K562 (cell line): ENCODE measurements around the gene SERPIND1.

Experiments used
- CTCF ChIP-seq, 3 experiments: IDR thresholded peaks in 2 of 3; conservative IDR thresholded peaks in 1 of 3; 2 replicates each; pipeline ENCODE4 v1.5.1; 2011 to 2012; ENCODE audit warnings: low read length in 3 of 3, mild to moderate bottlenecking in 3 of 3, control low read depth in 2 of 3, improper control_type of control experiment in 1 of 3, inconsistent platforms in 1 of 3, low read depth in 1 of 3, mixed read lengths in 1 of 3, moderate library complexity in 1 of 3; ENCODE audit not compliant: insufficient read depth in 2 of 3
- ELF4 ChIP-seq: fragments of 450-650 bp; formaldehyde crosslinking; IDR thresholded peaks from 2 replicates; pipeline ENCODE4 v1.4.0; 2022; ENCODE audit warnings: missing genetic modification characterization
- EP300 ChIP-seq: IDR thresholded peaks from 2 replicates; pipeline ENCODE4 v1.6.1; 2012; ENCODE audit warnings: low read length, improper control_type of control experiment
- EZH2 ChIP-seq: IDR thresholded peaks from 2 replicates; pipeline ENCODE4 v1.6.1; 2012; ENCODE audit warnings: low read depth, mild to moderate bottlenecking, inconsistent platforms, low read length, borderline replicate concordance
- NRF1 ChIP-seq, 2 experiments: fragments of 450-650 bp; IDR thresholded peaks in 1 of 2; conservative IDR thresholded peaks in 1 of 2; 2 replicates each; pipeline ENCODE4 v1.6.1; 2014; ENCODE audit warnings: mild to moderate bottlenecking in 2 of 2
- PBX2 ChIP-seq, 2 experiments: IDR thresholded peaks in 1 of 2; conservative IDR thresholded peaks in 1 of 2; 2 replicates each; pipeline ENCODE4 v1.6.1; 2016; ENCODE audit warnings: low read depth in 2 of 2, mild to moderate bottlenecking in 1 of 2, missing compliant biosample characterization in 1 of 2, missing genetic modification characterization in 1 of 2, moderate library complexity in 1 of 2
- PCBP2 ChIP-seq: fragments of 200-400 bp; formaldehyde crosslinking; IDR thresholded peaks from 2 replicates; pipeline ENCODE4 v1.6.1; 2018; ENCODE audit warnings: low read length, low read depth, mild to moderate bottlenecking, moderate library complexity; ENCODE audit not compliant: poor library complexity, severe bottlenecking
- PRDM10 ChIP-seq: fragments of 450-650 bp; IDR thresholded peaks from 2 replicates; pipeline ENCODE4 v1.6.1; 2018; ENCODE audit not compliant: partially characterized antibody
- SMC3 ChIP-seq: conservative IDR thresholded peaks from 2 replicates; pipeline ENCODE4 v1.6.1; 2011; ENCODE audit warnings: low read depth, low read length, improper control_type of control experiment; ENCODE audit not compliant: insufficient read depth
- SNAPC5 ChIP-seq: fragments of 250-450 bp; sonication (Bioruptor Pico); IDR thresholded peaks from 2 replicates; pipeline ENCODE4 v1.8.0; 2021; ENCODE audit warnings: moderate library complexity, mild to moderate bottlenecking, inconsistent platforms
- TFE3 ChIP-seq: fragments of 450-650 bp; formaldehyde crosslinking; IDR thresholded peaks from 2 replicates; pipeline ENCODE4 v1.4.0; 2020; ENCODE audit warnings: mild to moderate bottlenecking, mixed read lengths
- TGIF2 ChIP-seq: sonication (generic); formaldehyde crosslinking; IDR thresholded peaks from 2 replicates; pipeline ENCODE4 v1.8.1; 2022; ENCODE audit warnings: mild to moderate bottlenecking, missing genetic modification reagents, moderate library complexity
- ZBTB17 ChIP-seq: fragments of 450-650 bp; formaldehyde crosslinking; IDR thresholded peaks from 2 replicates; pipeline ENCODE4 v1.4.0; 2020; ENCODE audit warnings: mild to moderate bottlenecking
- ZNF780A ChIP-seq: fragments of 250-450 bp; sonication (Bioruptor Pico); IDR thresholded peaks from 2 replicates; pipeline ENCODE4 v1.5.0; 2021; ENCODE audit warnings: mild to moderate bottlenecking

GRCh38 chr22:20788627-20789344 lies 14.9 kb downstream of the SERPIND1 start:
- TF ChIP-seq SMC3 = no peak
- no peak for TF ChIP-seq TGIF2 (CRISPR knock-in tag)
- no peak for TF ChIP-seq ZNF780A (CRISPR knock-in tag)
- TF ChIP-seq EP300 = no peak
- no peak for TF ChIP-seq TFE3 (CRISPR knock-in tag)
- no peak for TF ChIP-seq SNAPC5 (CRISPR knock-in tag)
- no peak for TF ChIP-seq ZBTB17 (CRISPR knock-in tag)
- TF ChIP-seq NRF1 (conservative IDR thresholded peaks at IDR 0.05 in 1 of 2, IDR thresholded peaks at IDR 0.05 in 1 of 2) = no peak
- no peak for TF ChIP-seq PRDM10
- TF ChIP-seq EZH2 = no peak
- no peak for TF ChIP-seq CTCF (IDR thresholded peaks at IDR 0.05 in 2 of 3, conservative IDR thresholded peaks at IDR 0.05 in 1 of 3; ENCODE audit: insufficient read depth in 2 of 3, low read depth in 1 of 3, low read length in 3 of 3)
- no peak for TF ChIP-seq PCBP2
- no peak for TF ChIP-seq PBX2 (CRISPR knock-in tag; IDR thresholded peaks at IDR 0.05; ENCODE audit: low read depth)
- TF ChIP-seq PBX2 (tag; conservative IDR thresholded peaks at IDR 0.05; ENCODE audit: low read depth) = no peak
- TF ChIP-seq ELF4 (CRISPR knock-in tag) = peak; percentile 81; the same call in 1 of the 2 replicates
